ENCODE data around the gene RBM25.
"Not testable (repeated sequence)": the region's sequence is repeated elsewhere in the genome, so short reads cannot be mapped to it uniquely, and the experiment has no call there.

The RBM25 gene

GRCh38 chr14:73058224-73058921, at the start of gene RBM25:
RBM25 (plus strand) TSS chr14:73058534; CDS start chr14:73071642, 13,108 bp downstream.
- peak; percentile 98 to 99 for ATAC-seq

GRCh38 chr14:73011189-73011588, 47.1 kb upstream of the RBM25 start:
- not testable (repeated sequence) for ATAC-seq

DNA sequence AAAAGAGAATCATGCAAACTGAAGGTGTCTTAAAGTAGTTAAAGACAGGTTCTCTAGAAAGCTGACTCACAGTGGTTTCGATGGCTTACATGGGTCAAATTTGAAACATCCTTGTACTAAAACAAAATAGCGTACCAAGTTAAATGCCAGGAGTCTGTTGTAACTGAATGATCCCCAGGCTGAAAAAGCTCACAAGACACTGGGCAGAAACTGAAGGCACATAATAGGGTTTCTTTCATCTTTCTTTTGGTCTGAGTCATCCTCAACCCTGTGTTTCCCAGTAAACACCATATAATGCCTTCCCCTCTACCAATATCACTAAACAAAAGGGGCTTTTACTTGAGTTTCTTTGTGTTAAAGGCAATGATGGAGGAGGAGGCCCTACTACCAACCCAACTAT, 44.2 kb upstream of the RBM25 start:
- ATAC-seq, result peak; percentile 81 to 92

DNA sequence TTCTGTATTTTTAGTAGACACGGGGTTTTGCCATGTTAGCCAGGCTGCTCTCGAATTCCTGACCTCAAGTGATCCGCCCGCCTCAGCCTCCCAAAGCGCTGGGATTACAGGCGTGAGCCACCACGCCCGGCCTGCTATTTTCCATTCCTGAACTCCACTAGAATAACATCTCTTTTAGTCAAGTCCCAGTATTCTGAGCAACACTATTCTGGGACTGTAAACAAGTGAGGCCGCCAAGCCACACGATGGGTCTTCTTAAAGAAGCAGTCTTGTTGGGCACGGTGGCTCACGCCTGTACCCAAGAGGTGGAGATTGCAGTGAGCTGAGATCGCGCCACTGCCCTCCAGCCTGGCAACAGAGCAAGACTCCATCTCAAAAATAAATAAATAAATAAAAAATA, 42.8 kb upstream of the RBM25 start:
- ATAC-seq, result not testable (repeated sequence)

GRCh38 chr14:73016011-73016410, 42.3 kb upstream of the RBM25 start:
- ATAC-seq, result not testable (repeated sequence)

DNA sequence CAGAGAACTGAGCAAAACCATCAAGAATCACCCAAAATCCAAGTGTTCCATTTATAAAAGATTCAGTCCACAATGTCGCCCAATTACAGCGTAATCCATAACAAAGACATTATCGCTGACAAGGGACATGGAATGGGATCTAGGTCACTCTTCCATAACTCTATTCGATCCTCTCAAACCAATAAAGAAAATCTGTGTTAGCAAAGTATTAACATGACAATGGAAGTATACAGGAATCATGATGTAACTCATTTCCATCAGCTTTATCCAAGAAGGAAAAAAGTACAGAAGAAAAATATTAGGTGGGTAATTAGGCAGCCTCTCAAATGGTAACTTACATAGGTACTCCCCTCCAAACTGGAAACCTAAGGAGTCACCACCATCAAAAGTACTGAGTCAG, 36.3 kb upstream of the RBM25 start:
- ATAC-seq, result no peak

DNA sequence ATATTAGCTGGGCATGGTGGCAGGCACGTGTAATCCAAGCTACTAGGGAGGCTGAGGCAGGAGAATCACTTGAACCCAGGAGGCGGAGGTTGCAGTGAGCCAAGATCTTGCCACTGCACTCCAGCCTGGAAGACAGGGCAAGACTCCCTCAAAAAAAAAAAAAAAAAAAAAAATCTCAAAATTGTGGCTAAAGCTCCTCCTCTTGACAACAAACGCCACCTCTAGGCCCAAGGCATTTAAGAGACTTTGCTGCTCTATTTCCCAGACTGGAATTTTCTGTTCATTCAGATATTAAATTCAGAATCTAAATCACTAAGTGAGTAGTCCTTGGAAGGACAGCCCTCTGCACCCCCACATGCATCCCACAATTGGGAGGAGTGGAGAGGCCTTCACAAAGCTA, 32.8 kb upstream of the RBM25 start:
- no peak for ATAC-seq

DNA sequence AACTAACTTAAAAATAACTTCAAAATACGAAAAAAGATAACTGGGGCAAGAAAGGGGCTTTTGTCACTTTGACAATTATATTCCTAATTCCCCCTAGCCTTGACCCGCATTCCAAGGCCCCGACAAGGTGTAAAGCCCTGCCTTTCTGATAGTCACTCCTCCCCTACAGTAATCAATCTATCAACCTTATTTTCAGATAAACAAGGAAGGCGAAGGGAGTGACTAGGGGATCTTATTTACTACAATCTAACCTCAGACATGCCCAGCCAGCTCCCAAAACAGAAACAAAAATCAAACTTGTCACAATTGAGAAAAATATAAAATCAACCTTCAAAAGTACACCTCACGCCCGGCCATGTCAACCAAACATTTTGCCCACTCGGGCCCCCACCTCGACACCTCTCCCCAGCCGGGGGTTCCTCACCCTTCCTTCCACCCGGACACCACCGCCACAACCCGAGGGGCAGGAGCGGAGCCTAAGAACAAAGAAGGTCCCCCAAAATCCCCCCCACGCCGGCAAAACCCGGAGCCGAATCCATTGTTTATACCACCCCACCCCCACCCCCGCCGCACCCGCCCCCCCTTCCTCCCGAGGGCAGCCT, 32.0 kb upstream of the RBM25 start:
- ATAC-seq, result no peak

- peak; percentile 100 for ATAC-seq
Observed at GRCh38 chr14:73026845-73027542, 31.3 kb upstream of the RBM25 start, which contains the start of gene ZFYVE1. ZFYVE1 (minus strand) TSS chr14:73027106; CDS start chr14:73024508, 2,598 bp downstream.

GRCh38 chr14:73027546-73027945, 30.8 kb upstream of the RBM25 start:
- ATAC-seq, result no peak

- no peak for ATAC-seq
Observed at GRCh38 chr14:73027984-73028383, 30.4 kb upstream of the RBM25 start.

DNA sequence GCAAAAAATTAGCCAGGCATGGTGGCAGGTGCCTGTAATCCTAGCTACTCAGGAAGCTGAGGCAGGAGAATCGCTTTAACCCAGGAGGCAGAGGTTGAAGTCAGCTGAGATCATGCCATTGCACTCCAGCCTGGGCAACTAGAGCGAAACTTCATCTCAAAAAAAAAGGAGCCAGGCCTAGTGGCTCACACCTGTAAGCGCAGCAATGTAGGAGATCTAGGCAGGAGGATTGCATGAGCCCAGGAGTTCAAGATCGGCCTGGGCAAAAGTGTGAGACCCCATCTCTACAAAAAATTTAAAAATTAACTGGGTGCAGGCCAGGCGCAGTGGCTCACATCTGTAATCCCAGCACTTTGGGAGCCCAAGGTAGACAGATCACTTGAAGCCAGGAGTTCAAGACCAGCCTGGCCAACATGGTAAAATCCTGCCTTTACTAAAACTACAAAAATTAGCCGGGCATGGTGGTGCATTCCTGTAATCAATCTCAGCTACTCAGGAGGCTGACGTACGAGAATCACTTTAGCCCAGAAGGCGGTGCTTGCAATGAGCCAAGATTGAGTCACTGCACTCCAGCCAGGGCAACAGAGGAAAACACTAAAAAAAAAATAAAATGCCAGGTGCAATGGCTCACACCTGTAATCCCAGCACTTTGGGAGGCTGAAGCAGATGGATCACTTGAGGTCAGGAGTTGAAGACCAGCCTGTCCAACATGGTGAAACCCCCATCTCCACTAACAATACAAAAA, 21.5 kb upstream of the RBM25 start:
- not testable (repeated sequence) for ATAC-seq

GRCh38 chr14:73047808-73048207, 10.5 kb upstream of the RBM25 start:
- no peak for ATAC-seq

DNA sequence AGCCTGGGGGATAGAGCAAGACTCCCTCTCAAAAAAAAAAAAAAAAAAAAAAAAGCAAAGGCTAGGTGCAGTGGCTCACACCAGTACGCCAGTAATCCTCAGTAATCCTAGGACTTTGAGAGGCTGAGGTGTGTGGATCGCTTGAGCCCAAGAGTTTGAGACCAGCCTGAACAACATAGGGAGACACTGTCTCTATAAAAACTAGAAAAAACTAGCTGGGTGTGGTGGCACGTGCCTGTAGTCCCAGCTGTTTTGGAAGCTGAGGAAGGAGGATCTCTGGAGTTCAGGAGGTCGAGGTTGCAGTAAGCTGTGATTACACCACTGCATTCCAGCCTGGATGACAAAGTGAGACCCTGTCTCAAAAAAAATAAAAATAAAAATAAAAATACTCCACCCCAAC, 8.9 kb upstream of the RBM25 start:
- no peak for ATAC-seq

DNA sequence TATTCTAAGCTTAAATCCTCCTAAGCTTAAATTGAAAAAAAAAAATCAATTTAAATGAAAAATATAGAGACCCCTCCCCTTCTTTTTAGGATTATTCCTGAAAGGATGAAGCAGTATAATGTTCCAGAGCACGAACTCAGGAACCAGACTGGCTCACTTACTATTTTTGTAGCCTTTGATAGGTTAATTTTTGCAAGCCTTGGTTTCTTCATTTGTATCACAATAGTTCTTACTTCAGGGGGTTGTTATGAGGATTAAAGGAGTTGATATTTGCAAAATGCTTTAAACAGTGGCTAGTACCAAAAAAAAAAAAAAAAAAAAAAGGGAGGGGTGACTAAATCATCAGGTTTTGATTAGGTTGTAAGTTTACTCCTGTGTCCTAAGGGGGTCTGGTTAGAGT, 3.1 kb upstream of the RBM25 start:
- no peak for ATAC-seq

- ATAC-seq, result no peak
Observed at GRCh38 chr14:73057944-73058223, 450 bp upstream of the RBM25 start.

DNA sequence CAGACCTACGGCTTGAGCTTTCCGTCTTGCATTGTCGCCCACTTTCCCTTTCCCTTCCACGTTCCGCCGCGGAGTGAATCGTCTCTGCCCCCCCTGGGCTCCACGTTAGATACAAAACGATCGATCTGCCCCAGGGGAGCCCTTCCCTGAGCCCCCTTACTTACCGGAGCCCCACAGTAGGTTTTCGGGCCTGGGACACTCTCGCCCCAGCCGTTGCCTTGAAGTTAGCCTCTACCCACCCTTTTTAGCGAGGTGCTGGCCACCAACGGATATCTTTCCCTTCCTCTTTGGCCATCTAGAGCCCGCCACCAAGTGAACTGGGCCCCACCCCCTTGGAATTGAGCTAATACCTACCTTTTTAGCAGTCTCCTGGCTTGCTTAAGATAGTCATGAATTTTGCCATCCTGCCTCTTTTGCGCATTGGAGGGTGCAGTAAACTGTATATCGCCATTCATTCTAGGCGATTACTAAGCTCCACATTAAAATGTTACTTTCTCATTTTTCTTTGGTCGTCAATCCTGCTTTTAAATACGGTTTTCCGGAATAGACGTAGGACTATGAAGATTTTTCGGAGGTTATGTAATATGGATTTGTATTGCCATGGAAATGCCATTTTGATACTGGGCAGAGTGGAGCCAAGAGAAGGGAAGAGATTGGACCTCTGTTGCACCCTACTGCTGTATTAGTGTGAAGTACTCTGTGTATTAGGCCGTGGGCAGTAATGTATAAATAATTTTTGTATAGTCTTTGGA, 764 bp downstream of the RBM25 start:
- no peak for ATAC-seq

DNA sequence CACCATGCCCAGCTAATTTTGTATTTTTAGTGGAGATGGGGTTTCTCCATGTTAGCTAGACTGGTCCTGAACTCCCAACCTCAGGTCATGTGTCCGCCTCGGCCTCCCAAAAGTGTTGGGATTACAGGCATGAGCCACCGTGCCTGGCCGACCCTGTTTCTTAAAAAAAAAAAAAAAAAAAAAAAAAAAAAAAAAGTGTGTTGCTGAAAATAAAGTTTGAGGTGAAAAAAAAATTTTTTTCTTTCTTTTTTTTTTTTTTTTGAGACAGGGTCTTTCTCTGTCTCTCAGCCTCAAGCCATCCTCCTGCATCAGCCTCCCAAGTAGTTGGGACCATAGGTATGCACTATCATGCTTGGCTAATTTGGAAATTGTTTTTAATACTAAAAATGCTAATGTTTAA, 11.3 kb downstream of the RBM25 start:
- ATAC-seq, result no peak

- no peak for ATAC-seq
Observed at GRCh38 chr14:73091044-73091443, 32.7 kb downstream of the RBM25 start.

- no peak for ATAC-seq
Observed at GRCh38 chr14:73097421-73097820, 39.1 kb downstream of the RBM25 start.

- no peak for ATAC-seq
Observed at GRCh38 chr14:73100334-73100733, 42.0 kb downstream of the RBM25 start.

GRCh38 chr14:73102806-73103497, 44.6 kb downstream of the RBM25 start:
- no peak for ATAC-seq

Measured in activated CD4-positive, CD25-positive, alpha-beta regulatory T cell treated with anti-CD3 and anti-CD28 coated beads, Interleukin-2, amount 50 U/mL, for 24 hours (primary cell).